IMR-90 (cell line): ENCODE measurements around the gene NPAS3. TPM values are rescaled to one million over a fixed set of nuclear protein-coding genes. Genes with fewer than 3 reads are reported as not detected.

Experiments
- ATAC-seq: fragments of 200-7000 bp; cut with Tn5 transposase; 2 replicates; pipeline ENCODE4 v1.9.1; 2020; ENCODE audit warnings: low read depth, mild to moderate bottlenecking, moderate library complexity
- BruUV-seq: library from RNA; stranded (reverse); fragments of 400-500 nt; replicated peaks from 2 replicates; lab custom pipeline; 2021; lab: Mats Ljungman, UMichigan
- CTCF ChIA-PET: fragments of 300-600 bp; formaldehyde crosslinking; extraction: SDS; loops from one replicate; lab custom pipeline; 2021; ENCODE audit warnings: antibody characterized with exemption; lab: Yijun Ruan, JAX
- POLR2A ChIA-PET: fragments of 300-600 bp; sonication (Branson Sonifier 250); formaldehyde crosslinking; loops from one replicate; lab custom pipeline; 2022; ENCODE audit warnings: antibody characterized with exemption; ENCODE audit not compliant: unreplicated experiment; lab: Charles Lee
- DNase-seq: peaks from one replicate; pipeline ENCODE4 v3.0.0; 2013
- H2AFZ ChIP-seq: replicated peaks from 2 replicates; pipeline ENCODE3; 2013; ENCODE audit warnings: low read length, mild to moderate bottlenecking; ENCODE audit not compliant: poor library complexity
- H2AK5ac ChIP-seq: 2 replicates; pipeline ENCODE4 v1.6.1; 2013; ENCODE audit warnings: low read depth, low read length, inconsistent platforms
- H2AK9ac ChIP-seq: replicated peaks from 2 replicates; pipeline ENCODE3; 2013; ENCODE audit warnings: mild to moderate bottlenecking, low read depth, low read length, moderate library complexity; ENCODE audit not compliant: poor library complexity
- H2BK120ac ChIP-seq: 2 replicates; pipeline ENCODE4 v1.6.1; 2013; ENCODE audit warnings: low read depth, low read length, inconsistent platforms
- H2BK15ac ChIP-seq: 3 replicates; pipeline ENCODE4 v1.6.1; 2013; ENCODE audit warnings: low read depth, low read length, inconsistent platforms
- H2BK20ac ChIP-seq: 2 replicates; pipeline ENCODE4 v1.6.1; 2013; ENCODE audit warnings: low read depth, mild to moderate bottlenecking, inconsistent platforms, low read length, moderate library complexity
- H2BK5ac ChIP-seq: 2 replicates; pipeline ENCODE4 v1.6.1; 2013; ENCODE audit warnings: mild to moderate bottlenecking, low read depth, low read length, inconsistent platforms; ENCODE audit not compliant: poor library complexity, severe bottlenecking
- H3K14ac ChIP-seq: replicated peaks from 2 replicates; pipeline ENCODE4 v1.6.1; 2013; ENCODE audit warnings: low read depth, low read length, inconsistent platforms
- H3K18ac ChIP-seq: 2 replicates; pipeline ENCODE4 v1.6.1; 2013; ENCODE audit warnings: low read depth, low read length, control low read depth
- H3K23ac ChIP-seq: 2 replicates; pipeline ENCODE4 v1.6.1; 2013; ENCODE audit warnings: low read depth, low read length, inconsistent platforms
- H3K27ac ChIP-seq: 2 replicates; pipeline ENCODE4 v1.5.1; 2013; ENCODE audit warnings: mild to moderate bottlenecking, control low read depth, low read length; ENCODE audit not compliant: insufficient read depth
- H3K27me3 ChIP-seq: 2 replicates; pipeline ENCODE4 v1.6.1; 2013; ENCODE audit warnings: low read length; ENCODE audit not compliant: control insufficient read depth, insufficient read depth
- H3K36me3 ChIP-seq: 2 replicates; pipeline ENCODE4 v1.6.1; 2013; ENCODE audit warnings: low read length, mixed read lengths; ENCODE audit not compliant: control insufficient read depth, insufficient read depth
- H3K4ac ChIP-seq: 2 replicates; pipeline ENCODE4 v1.6.1; 2013; ENCODE audit warnings: low read depth, low read length, inconsistent platforms
- H3K4me1 ChIP-seq: 2 replicates; pipeline ENCODE4 v1.6.1; 2013; ENCODE audit warnings: low read length, mixed read lengths; ENCODE audit not compliant: control insufficient read depth, insufficient read depth
- H3K4me2 ChIP-seq: 2 replicates; pipeline ENCODE4 v1.6.1; 2013; ENCODE audit warnings: low read depth, mild to moderate bottlenecking, control low read depth, low read length, moderate library complexity
- H3K4me3 ChIP-seq: 2 replicates; pipeline ENCODE4 v1.5.1; 2013; ENCODE audit warnings: low read depth, mild to moderate bottlenecking, control low read depth, low read length, moderate library complexity; ENCODE audit not compliant: insufficient read depth
- H3K56ac ChIP-seq: 2 replicates; pipeline ENCODE4 v1.6.1; 2013; ENCODE audit warnings: low read length, inconsistent platforms; ENCODE audit not compliant: insufficient read depth; ENCODE audit errors: extremely low read depth
- H3K79me1 ChIP-seq, 2 experiments: 2 replicates each; pipeline ENCODE4 v1.6.1; 2013; ENCODE audit warnings: low read length in 2 of 2, inconsistent platforms in 1 of 2, low read depth in 1 of 2
- H3K9ac ChIP-seq: 2 replicates; pipeline ENCODE4 v1.6.1; 2013; ENCODE audit warnings: low read depth, low read length, control low read depth
- H3K9me1 ChIP-seq: 2 replicates; pipeline ENCODE4 v1.6.1; 2013; ENCODE audit warnings: low read length, inconsistent platforms; ENCODE audit not compliant: insufficient read depth
- H3K9me3 ChIP-seq: 2 replicates; pipeline ENCODE4 v1.6.1; 2013; ENCODE audit warnings: low read length; ENCODE audit not compliant: control insufficient read depth, insufficient read depth
- H4K20me1 ChIP-seq: 2 replicates; pipeline ENCODE4 v1.6.1; 2013; ENCODE audit warnings: low read length, inconsistent platforms; ENCODE audit not compliant: insufficient read depth
- H4K5ac ChIP-seq: 2 replicates; pipeline ENCODE4 v1.6.1; 2013; ENCODE audit warnings: mild to moderate bottlenecking, low read depth, low read length, control low read depth
- H4K8ac ChIP-seq, 2 experiments: 2 replicates each; pipeline ENCODE4 v1.6.1; 2013; ENCODE audit warnings: low read depth in 2 of 2, low read length in 2 of 2, control low read depth in 1 of 2, inconsistent platforms in 1 of 2
- H4K91ac ChIP-seq: 2 replicates; pipeline ENCODE4 v1.6.1; 2013; ENCODE audit warnings: low read depth, low read length, inconsistent platforms; ENCODE audit not compliant: insufficient read depth
- BHLHE40 ChIP-seq: fragments of 150-350 bp; IDR thresholded peaks from 2 replicates; pipeline ENCODE4 v1.6.1; 2016; ENCODE audit warnings: mild to moderate bottlenecking, low read depth, low read length
- CHD1 ChIP-seq: IDR thresholded peaks from 2 replicates; pipeline ENCODE4 v1.6.1; 2012; ENCODE audit warnings: low read depth, low read length, improper control_type of control experiment
- RAD21 ChIP-seq: IDR thresholded peaks from 2 replicates; pipeline ENCODE4 v1.6.1; 2012; ENCODE audit warnings: low read length, improper control_type of control experiment
- RCOR1 ChIP-seq: IDR thresholded peaks from 2 replicates; pipeline ENCODE4 v1.6.1; 2012; ENCODE audit warnings: mild to moderate bottlenecking, low read length, improper control_type of control experiment; ENCODE audit not compliant: insufficient replicate concordance
- RFX5 ChIP-seq: IDR thresholded peaks from 2 replicates; pipeline ENCODE4 v1.8.0; 2012; ENCODE audit warnings: low read depth, mild to moderate bottlenecking, low read length, moderate library complexity
- WGBS, 2 experiments: methylation state at CpG; one replicate each; pipeline versions ENCODE4 v1.1.5 to v1.1.7; 2013; ENCODE audit warnings: missing lambda C conversion rate in 2 of 2; ENCODE audit not compliant: insufficient read length in 1 of 2; ENCODE audit errors: extremely low coverage in 2 of 2; 5-methylcytosine and 5-hydroxymethylcytosine counted together
- dilution Hi-C: fragments of 300-500 bp; cut with HindIII; formaldehyde crosslinking; loops from one replicate; pipeline ENCODE4 v1.14.3; 2018; ENCODE audit warnings: low sequenced_read_pairs; ENCODE audit not compliant: unreplicated experiment
- in situ Hi-C: fragments of 300-500 bp; cut with MboI; formaldehyde crosslinking; loops from 3 replicates; pipeline ENCODE4 v1.14.3; 2019; ENCODE audit warnings: low sequenced_read_pairs, inconsistent platforms, mixed read lengths
- intact Hi-C: fragments of 100-400 bp; cut with micrococcal nuclease; formaldehyde crosslinking; loops from 2 replicates; pipeline ENCODE4 v1.10.0; 2022
- polyA plus RNA-seq, 3 experiments: library from polyadenylated mRNA; depleted of rRNA; stranded (reverse); fragments of >200 nt; gene quantifications; 2 replicates each; pipeline ENCODE4 v1.2.3, GENCODE V29; 2012; ENCODE audit warnings: low replicate concordance in 1 of 3
- total RNA-seq: library from RNA; depleted of rRNA; stranded (reverse); fragments of >200 nt; gene quantifications from 2 replicates; pipeline ENCODE4 v1.2.3, GENCODE V29; 2012

The NPAS3 gene
- total and polyA plus RNA-seq, 2 of the 4 experiments (the other 2 are of a cell fraction), result not detected

DNA sequence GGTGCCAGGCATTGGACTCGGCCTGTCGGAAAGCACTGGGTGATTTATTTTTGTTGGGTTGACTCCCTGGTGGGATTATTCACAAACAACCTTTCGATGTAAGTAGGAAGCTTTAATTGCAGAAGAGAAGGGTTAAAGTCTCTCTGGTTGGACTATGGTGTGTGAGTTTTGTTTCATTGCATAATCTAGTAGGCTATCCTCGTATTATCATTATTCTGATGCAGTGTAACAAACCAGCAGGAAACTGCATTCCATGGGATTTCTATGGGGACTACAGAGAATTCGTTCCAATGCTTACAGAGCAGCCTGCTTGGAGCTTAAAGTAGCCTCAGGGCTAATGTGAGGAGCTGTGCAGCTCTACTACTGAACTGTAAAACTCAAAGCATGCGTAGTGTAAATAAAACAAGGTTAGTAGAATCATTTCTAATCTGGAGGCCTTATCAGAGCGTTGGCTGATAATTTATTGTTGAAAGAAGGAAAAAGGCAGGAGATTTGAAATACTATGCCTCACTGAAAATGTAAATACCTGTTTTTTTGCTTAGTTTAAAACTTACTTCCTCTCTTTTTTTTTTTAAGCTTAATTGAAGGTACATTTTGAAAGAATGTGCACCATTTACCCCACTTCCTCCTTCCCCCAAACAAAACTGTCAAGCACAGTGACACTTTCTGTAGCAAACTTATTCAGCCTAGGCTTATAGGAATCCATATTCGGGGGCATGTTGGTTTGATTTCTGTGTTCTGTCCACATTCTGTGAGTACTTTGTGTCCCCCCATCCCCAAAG, 226.7 kb downstream of the NPAS3 start:
- Histone ChIP-seq H3K9ac (no peak overlapping the region), H2BK15ac (no peak overlapping the region), H2AFZ (no peak overlapping the region), H3K14ac (no peak overlapping the region), H3K4me2 (no peak overlapping the region), H2AK9ac (no peak overlapping the region), H2BK120ac (no peak overlapping the region), H3K27me3 (no peaks in the 10 kb centered on the region), H4K8ac (no peak overlapping the region), H3K56ac (no peak overlapping the region), H3K23ac (no peak overlapping the region), H2AK5ac (no peak overlapping the region), H3K18ac (no peak overlapping the region), H3K9me3 (no peaks in the 10 kb centered on the region), H2BK20ac (no peak overlapping the region), H3K4me1 (no peaks in the 10 kb centered on the region), H4K91ac (no peak overlapping the region), H4K5ac (no peak overlapping the region), H3K9me1 (no peaks in the 10 kb centered on the region), H3K4me3 (no peak overlapping the region), H3K4ac (no peak overlapping the region), H4K20me1 (no peaks in the 10 kb centered on the region), H3K79me1 (no peaks in the 10 kb centered on the region), H2BK5ac (no peak overlapping the region), H3K27ac (no peak overlapping the region), H3K36me3 (no peaks in the 10 kb centered on the region)
- in situ Hi-C loops (no loop called here), dilution Hi-C loops (no loop called here), intact Hi-C loops (no loop called here)
- CTCF ChIA-PET, result interaction anchor here (0.6 kb wide), 1 partner anchor 293 kb away, joined by 5 read pairs; no protein-coding TSS in a partner anchor
- ATAC-seq, result no peak
- POLR2A ChIA-PET, result no interaction called here
- BruUV-seq, result no TSS peak
- TF ChIP-seq CHD1 (no peak), RAD21 (no peak), RFX5 (no peak), BHLHE40 (no peak), RCOR1 (no peak)
- WGBS, 2 experiments, result no CpG with 5 or more reads among the region's 8 CpGs
- no peak for DNase-seq
